Measurements from ENCODE around the gene ZDHHC12. TPM values are rescaled to one million over a fixed set of nuclear protein-coding genes. Genes with fewer than 3 reads are reported as not detected.

ZDHHC12 gene
- total and polyA plus RNA-seq, 11 donors: 5.1 to 29.8 (median 10.9) TPM

DNA sequence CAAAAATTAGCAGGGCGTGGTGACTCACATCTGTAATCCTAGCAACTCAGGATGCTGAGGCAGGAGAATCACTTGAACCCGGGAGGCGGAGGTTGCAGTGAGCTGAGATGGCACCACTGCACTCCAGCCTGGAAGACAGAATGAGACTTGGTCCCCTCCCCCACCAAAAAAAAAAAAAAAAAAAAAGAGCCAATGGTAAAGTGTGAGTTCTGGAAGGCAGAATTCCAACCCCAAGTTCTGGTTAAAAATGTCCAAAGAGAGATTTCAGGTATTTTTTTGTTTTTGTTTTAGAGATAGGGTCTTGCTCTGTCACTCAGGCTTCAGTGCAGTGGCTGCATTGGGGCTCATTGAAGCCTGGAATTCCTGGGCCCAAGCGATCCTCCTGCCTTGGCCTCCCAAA, 36.5 kb downstream of the ZDHHC12 start:
- peak overlapping the region in 1 of 12 donors; percentile 98 for H3K27ac ChIP-seq
- no peak for DNase-seq
- TF ChIP-seq POLR2A (IDR thresholded peaks at IDR 0.05): no peak
- TF ChIP-seq, protein P1, sequence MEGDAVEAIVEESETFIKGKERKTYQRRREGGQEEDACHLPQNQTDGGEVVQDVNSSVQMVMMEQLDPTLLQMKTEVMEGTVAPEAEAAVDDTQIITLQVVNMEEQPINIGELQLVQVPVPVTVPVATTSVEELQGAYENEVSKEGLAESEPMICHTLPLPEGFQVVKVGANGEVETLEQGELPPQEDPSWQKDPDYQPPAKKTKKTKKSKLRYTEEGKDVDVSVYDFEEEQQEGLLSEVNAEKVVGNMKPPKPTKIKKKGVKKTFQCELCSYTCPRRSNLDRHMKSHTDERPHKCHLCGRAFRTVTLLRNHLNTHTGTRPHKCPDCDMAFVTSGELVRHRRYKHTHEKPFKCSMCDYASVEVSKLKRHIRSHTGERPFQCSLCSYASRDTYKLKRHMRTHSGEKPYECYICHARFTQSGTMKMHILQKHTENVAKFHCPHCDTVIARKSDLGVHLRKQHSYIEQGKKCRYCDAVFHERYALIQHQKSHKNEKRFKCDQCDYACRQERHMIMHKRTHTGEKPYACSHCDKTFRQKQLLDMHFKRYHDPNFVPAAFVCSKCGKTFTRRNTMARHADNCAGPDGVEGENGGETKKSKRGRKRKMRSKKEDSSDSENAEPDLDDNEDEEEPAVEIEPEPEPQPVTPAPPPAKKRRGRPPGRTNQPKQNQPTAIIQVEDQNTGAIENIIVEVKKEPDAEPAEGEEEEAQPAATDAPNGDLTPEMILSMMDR (IDR thresholded peaks at IDR 0.05): no peak
- no peak overlapping the region for H3K4me3 ChIP-seq
- no peaks in the 10 kb centered on the region for H3K9me3 ChIP-seq
- peaks cover 0 to 20% (median 14%) of the 10 kb centered on the region in 9 donors for H3K36me3 ChIP-seq
- 95 to 97% (median 96%) methylated on average over 4 of the region's 4 CpGs for WGBS, 4 donors
- no peak for ATAC-seq
- intact Hi-C loops (cut with DNase I): loop anchor here in 4 of 10 donors (5.0 to 10.0 kb wide), 2 partner anchors 50 to 53 kb away; no protein-coding TSS in a partner anchor
- H3K27me3 ChIP-seq: no peaks in the 10 kb centered on the region
- peaks cover 5 to 59% (median 31%) of the 10 kb centered on the region in 12 donors for H3K4me1 ChIP-seq

DNA sequence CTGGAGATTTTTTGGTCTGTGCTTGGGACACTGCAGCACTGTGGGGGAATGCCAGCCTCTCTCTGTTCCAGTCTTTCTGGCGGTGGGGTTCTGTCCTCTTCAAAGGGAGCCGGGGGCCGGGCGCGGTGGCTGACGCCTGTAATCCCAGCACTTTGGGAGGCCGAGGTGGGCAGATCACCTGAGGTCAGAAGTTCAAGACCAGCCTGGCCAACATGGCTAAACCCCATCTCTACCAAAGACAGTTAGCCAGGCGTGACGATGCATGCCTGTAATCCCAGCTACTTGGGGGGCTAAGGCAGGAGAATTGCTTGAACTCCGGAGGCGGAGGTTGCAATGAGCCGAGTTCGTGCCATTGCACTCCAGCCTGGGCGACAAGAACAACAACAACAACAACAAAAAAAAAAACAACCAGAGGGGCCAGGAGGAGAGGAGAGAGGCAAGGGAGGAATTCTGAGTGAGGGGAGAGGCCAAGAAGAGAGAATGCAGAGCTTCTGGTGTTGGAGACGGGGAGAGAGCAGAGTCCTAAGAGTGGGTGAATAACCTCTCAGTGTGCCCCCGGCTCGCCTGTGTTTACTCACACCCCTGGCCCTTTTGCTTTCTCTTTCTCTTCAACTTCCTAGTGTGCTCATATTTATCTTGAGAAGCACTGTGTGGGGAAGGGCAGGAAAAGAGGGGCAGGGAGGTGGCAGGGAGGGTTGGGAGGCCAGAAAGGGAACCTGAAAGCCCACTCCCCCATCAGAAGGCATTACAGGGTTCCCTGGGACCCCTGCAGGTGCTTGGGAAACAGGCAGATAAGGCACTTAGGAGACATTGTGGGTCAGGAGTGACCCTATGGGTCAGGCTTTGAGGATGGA, 38.1 kb downstream of the ZDHHC12 start:
- 78 to 86% (median 83%) methylated on average over 16 to 17 of the region's 17 CpGs for WGBS, 4 donors
- Histone ChIP-seq H3K27me3 (no peaks in the 10 kb centered on the region), H3K4me3 (peak overlapping the region in 4 of 12 donors; percentile 4 to 70 (median 24)), H3K4me1 (peaks cover 3 to 52% (median 25%) of the 10 kb centered on the region in 12 donors), H3K9me3 (no peaks in the 10 kb centered on the region), H3K27ac (peak overlapping the region in 6 of 12 donors; percentile 4 to 92 (median 20)), H3K36me3 (peaks cover 0 to 4% (median 0%) of the 10 kb centered on the region in 9 donors)
- peak in 1 of 5 donors; percentile 25 for DNase-seq
- no peak for TF ChIP-seq POLR2A (IDR thresholded peaks at IDR 0.05)
- TF ChIP-seq, protein P1 (IDR thresholded peaks at IDR 0.05): no peak
- intact Hi-C loops (cut with DNase I): loop anchor here in 4 of 10 donors (2.0 to 10.0 kb wide), 3 partner anchors 29 to 51 kb away; partner anchors contain the start of gene DYNC2I2 (in 1 of the 4)
- no peak for ATAC-seq

DNA sequence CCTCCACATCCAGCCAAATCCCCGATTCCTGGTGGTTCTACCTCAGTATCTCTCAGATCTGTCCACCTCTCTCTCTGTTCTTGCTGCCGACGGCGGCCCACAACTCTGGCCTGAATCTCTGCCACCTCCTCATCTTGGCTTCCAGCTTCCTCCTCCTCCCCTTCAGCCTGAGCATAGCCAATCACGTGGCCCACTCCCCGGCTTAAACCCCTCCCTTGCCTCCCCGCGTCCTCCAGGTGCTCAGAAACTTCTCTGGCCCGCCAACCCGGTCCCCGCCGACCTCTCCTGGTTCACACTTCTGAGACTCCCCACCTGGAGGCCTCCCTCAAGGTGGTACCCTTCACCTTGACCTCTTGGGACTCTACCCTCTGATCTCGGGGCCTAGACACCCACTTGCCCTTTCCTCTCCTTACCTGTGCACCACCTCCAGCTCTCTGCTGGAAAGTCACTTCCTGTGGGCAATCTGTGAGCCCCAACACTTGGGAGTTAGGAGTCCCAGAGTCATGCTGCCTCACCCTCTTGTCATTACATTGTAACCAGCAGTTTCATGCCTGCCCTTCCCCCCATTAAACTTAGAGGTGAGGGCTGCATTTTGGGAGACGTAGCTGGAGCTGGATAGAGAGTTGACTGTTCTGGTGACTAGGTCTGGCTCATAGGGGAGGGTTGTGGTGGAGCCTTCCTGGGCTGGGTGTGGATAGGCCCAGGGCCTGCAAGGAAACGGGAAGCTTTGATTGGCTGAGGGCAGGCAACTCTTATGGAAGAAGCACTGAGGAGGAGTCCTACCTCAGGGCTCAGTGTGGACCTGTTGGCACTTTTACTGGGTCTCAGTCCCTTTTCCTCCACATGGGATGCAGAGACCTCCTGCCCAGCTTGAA, 39.4 kb downstream of the ZDHHC12 start:
- no peaks in the 10 kb centered on the region for H3K9me3 ChIP-seq
- H3K27me3 ChIP-seq: no peaks in the 10 kb centered on the region
- intact Hi-C loops (cut with DNase I): loop anchor here in 4 of 10 donors (2.0 to 10.0 kb wide), 3 partner anchors 28 to 50 kb away; partner anchors contain the start of gene DYNC2I2 (in 1 of the 4)
- DNase-seq (peak; percentile 77 to 83 (median 79)), ATAC-seq (peak; percentile 47 to 74 (median 53))
- H3K36me3 ChIP-seq: no peaks in the 10 kb centered on the region
- H3K27ac ChIP-seq: peak overlapping the region in 11 of 12 donors; percentile 52 to 92 (median 70)
- H3K4me1 ChIP-seq: peaks cover 0 to 45% (median 19%) of the 10 kb centered on the region in 12 donors
- WGBS, 4 donors: 10 to 17% (median 16%) methylated on average over 15 of the region's 15 CpGs
- H3K4me3 ChIP-seq: peak overlapping the region; percentile 17 to 70 (median 58)
- TF ChIP-seq POLR2A (IDR thresholded peaks at IDR 0.05): peak in 1 of 2 donors; percentile 49
- TF ChIP-seq, protein P1 (IDR thresholded peaks at IDR 0.05): no peak

Measured in heart left ventricle (tissue), 16 donors.